Suprapubic skin (tissue), 4 donors: ENCODE measurements around the gene KCNJ4. TPM values are rescaled to one million over a fixed set of nuclear protein-coding genes. Genes with fewer than 3 reads are reported as not detected.

Source experiments
- total RNA-seq, 4 donors: library from RNA; depleted of rRNA; stranded (reverse); fragments of >200 nt; gene quantifications; one replicate each; pipeline ENCODE4 v1.1.0, GENCODE V29; 2016

KCNJ4 gene
- total RNA-seq, 4 donors from 2014 or later = 0.21 to 0.55 (median 0.32) TPM; not detected in 1

Other genes starting within 250 kb of the KCNJ4 start
- 10 to 100 TPM; 41.5 to 54.9 (median 46.0) TPM for gene TMEM184B, start 182.2 kb downstream of the KCNJ4 start, total RNA-seq
- gene CSNK1E, start 137.8 kb downstream of the KCNJ4 start, total RNA-seq = 100 to 1,000 TPM; 112 to 246 (median 160) TPM
- 1 to 10 TPM; 2.8 to 6.7 (median 3.9) TPM for gene KDELR3, start 12.9 kb upstream of the KCNJ4 start, total RNA-seq
- gene DDX17, start 51.1 kb upstream of the KCNJ4 start, total RNA-seq = 100 to 1,000 TPM; 315 to 696 (median 363) TPM
- gene DMC1, start 115.0 kb upstream of the KCNJ4 start, total RNA-seq = 10 to 100 TPM in 1 of 4 donors, 1 to 10 TPM in 1, under 1 TPM in 2; 0.25 to 19.0 (median 0.68) TPM
- gene FAM227A, start 201.2 kb upstream of the KCNJ4 start, total RNA-seq = 1 to 10 TPM in 3 of 4 donors, under 1 TPM in 1; 0.89 to 6.2 (median 2.2) TPM
- gene CBY1, start 201.4 kb upstream of the KCNJ4 start, total RNA-seq = 10 to 100 TPM in 3 of 4 donors, 1 to 10 TPM in 1; 9.9 to 25.7 (median 15.4) TPM
- 10 to 100 TPM; 15.6 to 56.2 (median 36.7) TPM for gene TOMM22, start 226.8 kb upstream of the KCNJ4 start, total RNA-seq
- gene JOSD1, start 245.7 kb upstream of the KCNJ4 start, total RNA-seq = 10 to 100 TPM; 51.4 to 87.4 (median 62.3) TPM